C4-2B (cell line): Measurements from ENCODE around the gene SPEM1.

Source experiments
- ZFX ChIP-seq: fragments of 450-650 bp; IDR thresholded peaks from 2 replicates; pipeline ENCODE4 v1.6.1; 2017
- TF ChIP-seq, protein P1 (sequence below): fragments of 450-650 bp; conservative IDR thresholded peaks from 2 replicates; pipeline ENCODE4 v1.5.1; 2017; ENCODE audit warnings: mild to moderate bottlenecking

DNA sequence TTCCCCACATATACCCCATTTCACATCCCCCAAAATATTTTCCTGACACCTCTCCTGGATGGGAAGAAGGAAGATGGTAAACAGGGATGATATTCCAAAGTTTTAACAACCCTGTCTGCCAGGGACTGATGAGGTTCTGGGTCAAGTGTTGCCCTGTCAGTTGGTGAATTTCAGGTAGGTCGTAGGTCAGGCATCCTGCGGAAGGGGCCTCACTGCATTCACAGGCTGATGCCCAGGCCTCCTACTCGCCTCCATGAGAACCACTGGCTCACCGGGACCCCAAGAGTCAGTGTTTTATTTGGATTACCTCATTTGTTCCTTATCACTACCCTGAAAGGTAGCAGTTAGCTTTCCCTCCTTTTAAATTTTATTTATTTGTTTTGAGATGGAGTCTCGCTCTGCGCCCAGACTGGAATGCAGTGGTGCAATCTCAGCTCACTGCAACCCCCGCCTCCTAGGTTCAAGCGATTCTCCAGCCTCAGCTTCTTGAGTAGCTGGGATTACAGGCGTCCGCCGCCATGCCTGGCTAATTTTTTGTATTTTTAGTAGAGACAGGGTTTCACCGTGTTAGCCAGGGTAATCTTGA, 48.8 kb downstream of the SPEM1 start:
- TF ChIP-seq, protein P1, sequence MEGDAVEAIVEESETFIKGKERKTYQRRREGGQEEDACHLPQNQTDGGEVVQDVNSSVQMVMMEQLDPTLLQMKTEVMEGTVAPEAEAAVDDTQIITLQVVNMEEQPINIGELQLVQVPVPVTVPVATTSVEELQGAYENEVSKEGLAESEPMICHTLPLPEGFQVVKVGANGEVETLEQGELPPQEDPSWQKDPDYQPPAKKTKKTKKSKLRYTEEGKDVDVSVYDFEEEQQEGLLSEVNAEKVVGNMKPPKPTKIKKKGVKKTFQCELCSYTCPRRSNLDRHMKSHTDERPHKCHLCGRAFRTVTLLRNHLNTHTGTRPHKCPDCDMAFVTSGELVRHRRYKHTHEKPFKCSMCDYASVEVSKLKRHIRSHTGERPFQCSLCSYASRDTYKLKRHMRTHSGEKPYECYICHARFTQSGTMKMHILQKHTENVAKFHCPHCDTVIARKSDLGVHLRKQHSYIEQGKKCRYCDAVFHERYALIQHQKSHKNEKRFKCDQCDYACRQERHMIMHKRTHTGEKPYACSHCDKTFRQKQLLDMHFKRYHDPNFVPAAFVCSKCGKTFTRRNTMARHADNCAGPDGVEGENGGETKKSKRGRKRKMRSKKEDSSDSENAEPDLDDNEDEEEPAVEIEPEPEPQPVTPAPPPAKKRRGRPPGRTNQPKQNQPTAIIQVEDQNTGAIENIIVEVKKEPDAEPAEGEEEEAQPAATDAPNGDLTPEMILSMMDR = no peak
- TF ChIP-seq ZFX = no peak
